HG03095 (cell line): ENCODE measurements around the gene LHX4.

Source experiments
- ATAC-seq: cut with Tn5 transposase; IDR thresholded peaks from one replicate; pipeline ENCODE4 v1.9.1; 2021; ENCODE audit warnings: moderate library complexity; ENCODE audit not compliant: unreplicated experiment

LHX4 gene

DNA sequence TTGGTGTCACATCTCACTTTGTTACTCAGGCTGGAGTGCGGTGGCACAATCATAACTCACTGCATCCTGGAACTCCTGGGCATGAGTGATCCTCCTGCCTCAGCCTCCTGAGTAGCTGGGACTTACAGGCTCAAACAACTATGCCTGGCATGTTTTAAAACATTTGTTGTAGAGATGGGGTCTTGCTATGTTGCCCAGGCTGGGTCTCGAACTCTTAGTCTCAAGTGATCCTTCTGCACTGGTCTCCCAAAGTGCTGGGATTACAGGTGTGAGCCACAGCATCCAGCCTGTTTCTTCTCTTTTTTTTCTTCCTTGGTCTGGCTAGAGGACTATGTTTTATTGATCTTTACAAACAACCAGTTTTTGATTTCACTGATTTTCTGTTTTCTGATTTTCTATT, 64.6 kb downstream of the LHX4 start:
- no peak for ATAC-seq

GRCh38 chr1:180295999-180296398, 65.9 kb downstream of the LHX4 start:
- ATAC-seq = no peak

GRCh38 chr1:180299479-180300221, 69.6 kb downstream of the LHX4 start:
- ATAC-seq = no peak

GRCh38 chr1:180301135-180301742, 71.2 kb downstream of the LHX4 start:
- ATAC-seq = no peak

DNA sequence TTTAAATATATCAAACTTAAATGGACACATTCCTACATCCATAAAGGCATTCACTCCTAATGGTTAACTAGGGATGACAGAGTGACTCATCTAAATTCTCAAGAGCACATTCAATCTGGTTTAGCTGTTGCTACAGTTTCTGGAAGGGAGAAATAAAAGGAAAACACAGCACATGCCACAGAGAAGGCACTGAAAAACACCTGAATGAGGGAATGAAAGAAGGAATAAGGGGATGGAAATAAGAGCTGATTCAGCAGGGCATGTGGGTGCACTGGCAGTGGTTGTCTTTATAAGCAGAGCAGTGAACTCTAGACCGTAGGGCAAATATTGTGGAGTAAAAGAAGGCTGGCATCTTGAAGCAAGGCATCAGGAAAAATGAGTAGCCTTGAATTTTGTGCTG, 79.3 kb downstream of the LHX4 start:
- ATAC-seq = no peak

GRCh38 chr1:180310095-180310494, 80.0 kb downstream of the LHX4 start:
- ATAC-seq = no peak

DNA sequence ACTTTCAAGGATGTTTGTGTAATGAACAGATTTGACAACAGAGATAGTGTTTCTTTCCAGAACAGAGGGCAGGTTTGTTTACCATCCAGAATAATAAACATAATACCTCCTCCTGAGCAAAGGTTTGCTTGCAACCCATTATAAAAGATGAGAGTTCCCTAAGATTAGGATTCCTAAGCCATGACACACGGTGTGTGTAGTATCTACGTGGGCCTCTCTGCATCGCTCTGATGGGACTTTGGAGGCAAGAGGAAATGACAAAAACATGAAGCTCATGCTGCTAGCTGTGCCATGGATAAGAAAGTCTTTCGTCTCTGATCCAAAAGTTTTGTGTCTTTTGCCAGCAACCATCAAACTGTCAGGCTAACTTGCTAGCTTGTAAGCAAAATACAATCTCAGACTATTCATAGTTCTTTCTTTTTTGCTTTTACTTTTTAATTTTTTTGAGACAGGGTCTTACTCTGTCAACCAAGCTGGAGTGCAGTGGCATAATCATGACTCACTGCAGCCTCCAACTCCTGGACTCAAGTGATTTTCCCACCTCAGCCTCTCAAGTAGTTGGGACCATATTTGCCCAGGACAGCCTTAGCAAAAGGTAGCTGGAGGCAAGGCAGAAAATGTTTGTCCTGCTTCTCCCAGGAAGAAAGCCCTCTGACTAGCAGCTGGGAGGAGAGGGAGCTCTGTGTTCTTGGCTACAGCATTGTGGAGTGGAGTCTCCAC, 81.1 kb downstream of the LHX4 start:
- ATAC-seq = no peak

- ATAC-seq = no peak
These were observed 82.9 kb downstream of the LHX4 start for GRCh38 chr1:180312926-180313325.

GRCh38 chr1:180327089-180327488, 97.0 kb downstream of the LHX4 start:
- no peak for ATAC-seq
